Stimulated activated CD8-positive, alpha-beta memory T cell treated with anti-CD3 and anti-CD28 coated beads, Interleukin-7, amount 100 ng/mL, for 1 hour (primary cell): ENCODE results near the gene ARRDC1.

Experiments used
- DNase-seq, 2 donors: peaks; one replicate each; pipeline ENCODE4 v3.0.0-alpha.2; 2020; ENCODE audit warnings: low read depth in 2 of 2

Gene ARRDC1

DNA sequence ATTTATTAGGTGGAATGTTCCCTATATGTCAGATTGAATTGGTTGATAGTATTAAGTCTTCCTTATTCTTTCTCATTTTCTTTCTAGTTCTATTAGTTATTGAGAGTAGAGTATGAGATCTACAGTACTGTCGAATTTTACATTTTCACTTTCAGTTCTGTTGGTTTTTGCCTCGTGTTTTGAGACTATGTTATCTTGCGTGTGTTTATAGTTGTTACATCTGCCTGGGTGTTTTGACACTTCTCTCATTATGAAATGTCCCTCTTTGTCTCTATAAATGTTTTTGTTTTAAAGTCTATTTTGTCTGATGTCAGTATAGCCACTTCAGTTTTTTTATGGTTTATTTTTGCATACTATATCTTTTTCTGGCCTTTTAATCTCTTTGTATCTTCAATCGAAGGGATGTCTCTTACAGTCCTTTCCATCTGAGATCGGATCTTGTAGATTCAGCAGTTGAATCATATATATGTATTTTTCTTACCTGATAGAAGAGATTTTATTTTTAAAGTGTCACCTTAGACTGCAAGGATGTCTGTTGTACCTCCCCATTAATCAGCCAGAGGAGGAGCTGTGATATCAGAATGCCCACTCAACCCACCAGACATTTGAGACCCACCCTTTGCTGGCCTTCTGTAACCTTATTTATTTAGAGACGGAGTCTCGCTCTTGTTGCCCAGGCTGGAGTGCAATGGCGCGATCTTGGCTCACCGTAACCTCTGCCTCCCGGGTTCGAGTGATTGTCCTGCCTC, 34.0 kb downstream of the ARRDC1 start:
- DNase-seq = no peak

DNA sequence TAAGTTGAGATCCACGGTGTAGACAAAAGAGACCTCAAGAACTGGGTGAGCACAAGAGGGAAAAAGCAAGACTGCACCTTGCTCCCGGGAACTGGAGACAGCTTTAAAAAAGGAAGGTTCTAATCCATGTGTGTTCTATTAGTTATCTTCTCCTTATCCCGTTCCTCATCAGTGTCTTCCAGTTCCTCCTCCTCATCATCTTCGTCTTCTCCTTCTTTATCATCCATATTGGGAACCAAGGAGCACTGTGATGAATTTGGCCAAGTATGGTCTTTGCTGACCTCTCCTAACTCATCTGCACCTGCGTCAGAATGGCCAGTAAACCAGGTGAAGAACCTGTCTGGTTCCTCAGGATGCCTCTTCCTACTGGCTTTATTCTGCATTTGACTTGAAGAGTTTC, 35.4 kb downstream of the ARRDC1 start:
- DNase-seq = no peak

DNA sequence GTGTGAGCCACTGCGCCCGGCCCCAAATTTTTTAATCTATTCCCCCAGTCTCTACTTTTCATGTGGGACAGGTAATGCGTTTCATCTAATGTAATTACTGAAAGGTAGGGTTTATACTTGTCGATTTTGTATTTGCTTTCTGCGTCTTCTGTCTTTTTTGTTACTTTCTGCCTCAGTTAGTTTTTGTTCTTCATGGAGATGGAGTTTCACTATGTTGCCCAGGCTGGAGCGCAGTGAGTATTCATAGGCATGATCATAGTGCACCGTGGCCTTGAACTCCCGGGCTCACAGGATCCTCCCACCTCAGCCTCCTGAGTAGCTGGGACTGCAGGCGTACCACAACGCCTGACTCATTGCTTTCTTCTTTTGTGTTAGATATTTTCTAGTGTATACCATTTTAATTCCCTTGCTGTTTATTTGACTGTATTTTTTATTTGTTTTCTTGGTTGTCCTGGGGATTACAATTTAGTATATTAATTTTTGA, 36.7 kb downstream of the ARRDC1 start:
- no peak for DNase-seq

DNA sequence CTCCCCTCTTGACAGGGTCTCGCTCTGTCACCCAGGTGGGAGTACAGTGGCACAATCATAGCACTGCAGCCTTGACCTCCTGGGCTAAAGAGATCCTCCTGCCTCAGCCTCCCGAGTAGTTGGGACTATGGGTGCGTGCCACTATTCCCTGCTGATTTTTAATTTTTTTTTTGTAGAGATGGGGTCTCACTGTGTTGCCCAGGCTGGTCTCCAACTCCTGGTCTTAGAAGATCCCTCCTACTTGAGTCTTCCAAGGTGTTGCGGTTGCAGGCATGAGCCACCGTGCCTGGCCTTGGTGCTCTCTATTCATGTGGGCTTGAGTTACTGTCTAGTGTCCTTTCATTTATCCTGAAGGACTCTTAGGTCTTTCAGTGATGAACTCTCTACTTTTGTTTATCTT, 37.4 kb downstream of the ARRDC1 start:
- DNase-seq = no peak

DNA sequence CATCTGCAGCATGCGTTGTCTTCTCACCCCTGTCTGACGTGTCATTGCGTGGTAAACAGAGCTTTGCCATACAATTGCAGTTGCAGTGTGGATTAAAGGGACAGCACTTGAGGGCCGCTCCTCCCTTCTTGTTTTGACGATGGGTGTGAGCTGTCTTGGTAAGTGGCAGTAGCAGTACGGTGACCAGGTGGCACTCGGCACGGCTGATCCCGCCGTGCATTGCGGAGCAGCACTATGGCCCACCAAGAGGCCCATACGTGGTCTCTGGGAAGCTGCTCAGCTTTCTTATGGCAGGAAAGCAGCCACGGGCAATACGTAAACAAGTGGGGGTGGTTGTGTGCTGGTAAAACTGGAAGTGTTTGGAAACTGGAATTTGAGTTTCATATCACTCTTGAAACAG, 38.4 kb downstream of the ARRDC1 start:
- DNase-seq = no peak

DNA sequence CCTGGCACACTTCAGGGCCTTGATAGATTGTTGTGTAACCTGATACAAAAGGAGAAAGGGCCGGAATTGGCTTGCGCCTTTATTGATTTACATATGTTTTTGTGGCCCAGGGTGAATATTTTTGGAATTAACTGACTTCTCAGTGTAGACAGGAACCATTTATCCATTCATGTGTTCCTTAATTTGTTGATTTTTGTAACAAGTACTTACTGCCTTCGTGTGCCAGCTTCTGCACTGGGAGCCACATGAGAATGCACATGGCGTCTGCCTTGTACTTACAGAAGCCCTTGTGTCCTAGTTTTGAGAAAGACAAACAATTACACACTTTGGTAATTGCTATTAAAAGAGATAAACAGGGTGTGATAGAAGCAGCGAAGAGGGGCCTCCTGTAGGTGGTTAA, 39.7 kb downstream of the ARRDC1 start:
- no peak for DNase-seq

- DNase-seq = no peak
Measured at GRCh38 chr9:137646341-137646740, 40.9 kb downstream of the ARRDC1 start.

- DNase-seq = no peak
Measured at GRCh38 chr9:137647096-137647714, 41.7 kb downstream of the ARRDC1 start.

- DNase-seq = no peak
Measured at GRCh38 chr9:137648396-137648795, 42.9 kb downstream of the ARRDC1 start.

DNA sequence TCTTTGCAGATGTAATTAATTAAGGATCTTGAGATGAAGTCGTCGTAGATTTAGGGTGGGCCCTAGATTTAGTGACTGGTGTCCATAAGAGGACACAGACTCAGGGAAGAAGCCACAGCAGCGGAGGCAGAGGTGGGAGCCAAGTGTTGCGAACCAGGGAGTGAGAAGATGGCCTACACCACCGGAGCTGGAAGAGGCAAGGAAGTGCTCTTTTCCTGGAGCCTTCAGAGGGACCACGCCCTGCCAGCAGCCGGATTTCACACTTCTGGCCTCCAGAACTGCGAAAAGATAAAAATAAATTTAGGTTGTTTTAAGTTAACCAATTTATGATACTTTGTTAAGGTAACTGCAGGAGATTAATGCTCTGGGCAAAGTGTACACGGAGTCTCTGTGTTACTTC, 44.1 kb downstream of the ARRDC1 start:
- DNase-seq = no peak

DNA sequence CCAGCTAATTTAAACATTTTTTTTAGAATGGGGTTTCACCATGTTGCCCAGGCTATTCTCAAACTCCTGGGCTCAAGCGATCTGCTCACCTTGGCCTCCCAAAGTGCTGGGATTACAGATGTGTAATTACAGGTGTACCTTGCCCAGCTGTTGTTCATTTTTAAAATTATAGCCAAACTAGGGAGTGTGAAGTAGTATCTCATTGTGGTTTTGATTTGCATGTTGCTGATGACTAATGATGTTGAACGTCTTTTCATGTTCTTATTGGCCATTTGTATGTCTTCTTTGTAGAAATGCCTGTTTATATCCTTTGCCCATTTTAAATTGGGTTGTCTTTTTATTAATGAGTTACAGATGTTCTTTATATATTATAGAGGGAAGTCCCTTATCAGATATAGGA, 44.8 kb downstream of the ARRDC1 start:
- DNase-seq = no peak

DNA sequence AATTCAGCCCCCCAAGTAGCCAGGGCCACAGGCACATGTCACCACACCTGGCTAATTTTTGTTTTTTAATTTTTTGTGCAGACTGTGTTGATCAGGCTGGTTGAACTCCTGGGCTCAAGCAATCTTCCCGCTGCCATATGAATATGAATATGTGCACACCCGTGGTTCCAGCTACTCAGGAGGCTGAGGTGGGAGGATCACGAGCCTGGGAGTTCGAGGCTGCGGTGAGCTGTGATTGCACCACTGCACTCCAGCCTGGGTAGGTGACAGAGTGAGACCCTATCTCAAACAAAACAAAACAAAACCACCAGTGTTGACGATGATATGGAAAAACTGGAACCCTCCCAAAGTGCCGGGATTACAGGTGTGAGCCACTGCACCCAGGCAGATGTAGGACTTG, 45.3 kb downstream of the ARRDC1 start:
- DNase-seq = no peak

DNA sequence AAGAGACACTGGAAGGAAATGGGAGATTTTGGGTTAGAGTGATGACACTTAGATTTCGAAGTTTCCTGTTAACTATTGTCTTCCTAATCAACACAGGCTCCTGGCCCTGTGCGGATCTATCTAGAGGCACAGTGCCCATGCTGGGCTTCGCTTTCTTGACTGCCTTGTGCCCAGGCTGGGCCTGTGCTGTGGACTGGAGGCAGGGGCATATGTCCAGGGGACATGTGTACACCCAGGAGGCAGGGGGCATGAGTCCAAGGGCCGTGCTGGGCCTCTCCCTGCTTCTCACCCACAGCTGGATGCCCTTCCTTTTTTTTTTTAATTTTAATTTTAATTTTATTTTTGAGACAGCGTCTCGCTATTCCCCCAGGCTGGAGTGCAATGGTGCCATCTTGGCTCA, 50.9 kb downstream of the ARRDC1 start:
- no peak for DNase-seq

DNA sequence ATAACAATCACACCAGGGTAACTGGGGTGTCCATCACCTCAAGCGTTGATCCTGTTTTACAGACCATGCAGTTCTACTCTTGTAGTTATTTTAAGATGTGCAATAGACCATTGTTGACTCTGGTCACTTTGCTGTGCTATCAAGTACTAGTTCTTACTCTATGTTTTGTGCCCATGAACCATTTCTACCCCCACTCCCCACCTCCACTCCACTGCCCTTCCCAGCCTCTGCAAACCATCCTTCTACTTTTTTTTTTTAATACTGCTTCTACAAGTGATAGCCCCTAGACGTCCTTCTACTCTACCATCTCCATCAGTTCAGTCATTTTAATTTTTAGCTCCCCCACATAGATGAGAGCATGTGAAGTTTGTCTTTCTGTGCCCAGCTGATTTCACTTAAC, 52.1 kb downstream of the ARRDC1 start:
- DNase-seq = no peak

DNA sequence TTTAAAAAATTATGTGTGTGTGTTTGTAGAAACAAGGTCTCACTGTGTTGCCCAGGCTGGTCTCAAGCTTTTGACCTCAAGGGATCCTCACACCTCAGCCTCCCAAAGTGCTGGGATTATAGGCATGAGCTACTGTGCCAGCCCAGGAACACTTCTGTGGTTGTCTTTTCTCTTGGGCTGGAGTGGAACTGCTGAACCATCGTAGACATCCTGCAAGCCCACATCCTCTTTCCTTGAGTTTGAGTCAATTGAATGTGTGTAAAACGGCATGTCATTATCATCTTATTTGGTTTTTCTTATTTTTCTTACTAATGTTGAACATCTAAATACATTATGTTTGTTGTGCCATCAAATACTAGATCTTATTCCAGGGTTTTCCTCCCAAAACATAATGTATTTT, 53.3 kb downstream of the ARRDC1 start:
- no peak for DNase-seq

DNA sequence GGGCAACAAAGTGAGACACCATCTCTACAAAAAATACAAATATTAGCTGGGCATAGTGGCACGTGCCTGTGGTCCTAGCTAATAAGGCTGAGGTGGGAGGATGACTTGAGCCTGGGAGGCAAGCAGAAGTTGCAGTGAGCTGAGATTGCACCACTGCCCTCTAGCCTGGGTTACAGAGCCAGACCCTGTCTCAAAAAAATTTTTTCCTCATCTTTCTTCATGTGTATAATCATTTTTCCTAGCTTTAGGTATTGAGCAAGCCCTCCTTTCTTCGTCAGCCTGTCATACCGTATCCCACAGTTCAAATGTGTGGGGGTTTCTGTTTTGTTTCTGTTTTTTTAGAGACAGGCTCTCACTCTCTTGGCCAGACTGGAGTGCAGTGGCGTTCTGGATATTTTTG, 54.7 kb downstream of the ARRDC1 start:
- no peak for DNase-seq

GRCh38 chr9:137663584-137663983, 58.1 kb downstream of the ARRDC1 start:
- no peak for DNase-seq

- no peak for DNase-seq
Measured at GRCh38 chr9:137664676-137665075, 59.2 kb downstream of the ARRDC1 start.
